ENCODE measurements around the gene SLC7A10. TPM values are rescaled to one million over a fixed set of nuclear protein-coding genes. Genes with fewer than 3 reads are reported as not detected.

The SLC7A10 gene
- total and polyA plus RNA-seq, 8 donors = 0.50 to 1.2 (median 0.96) TPM; not detected in 1

DNA sequence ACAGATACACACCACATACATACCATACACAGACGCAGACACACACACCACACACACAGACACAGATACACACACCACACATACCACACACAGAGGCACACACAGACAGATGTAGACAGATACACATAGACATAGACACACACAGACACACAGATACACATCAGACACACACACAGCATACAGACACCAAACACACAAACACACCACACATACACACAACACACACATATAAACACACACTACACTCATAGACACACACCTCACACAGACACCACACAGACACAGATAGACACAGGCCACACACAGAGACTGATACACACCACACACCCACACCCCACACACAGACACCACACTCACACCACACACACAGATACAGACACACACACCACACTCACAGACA lies 24.9 kb upstream of the SLC7A10 start:
- DNase-seq = no peak
- Histone ChIP-seq H3K27me3 (peaks cover 0 to 33% of the 10 kb centered on the region in 2 donors), H3K9me3 (peaks cover 0 to 8% of the 10 kb centered on the region in 2 donors), H3K27ac (no peak overlapping the region), H3K4me3 (no peak overlapping the region), H3K4me1 (peaks cover 0 to 23% of the 10 kb centered on the region in 2 donors), H3K36me3 (no peaks in the 10 kb centered on the region)
- TF ChIP-seq, protein P1, sequence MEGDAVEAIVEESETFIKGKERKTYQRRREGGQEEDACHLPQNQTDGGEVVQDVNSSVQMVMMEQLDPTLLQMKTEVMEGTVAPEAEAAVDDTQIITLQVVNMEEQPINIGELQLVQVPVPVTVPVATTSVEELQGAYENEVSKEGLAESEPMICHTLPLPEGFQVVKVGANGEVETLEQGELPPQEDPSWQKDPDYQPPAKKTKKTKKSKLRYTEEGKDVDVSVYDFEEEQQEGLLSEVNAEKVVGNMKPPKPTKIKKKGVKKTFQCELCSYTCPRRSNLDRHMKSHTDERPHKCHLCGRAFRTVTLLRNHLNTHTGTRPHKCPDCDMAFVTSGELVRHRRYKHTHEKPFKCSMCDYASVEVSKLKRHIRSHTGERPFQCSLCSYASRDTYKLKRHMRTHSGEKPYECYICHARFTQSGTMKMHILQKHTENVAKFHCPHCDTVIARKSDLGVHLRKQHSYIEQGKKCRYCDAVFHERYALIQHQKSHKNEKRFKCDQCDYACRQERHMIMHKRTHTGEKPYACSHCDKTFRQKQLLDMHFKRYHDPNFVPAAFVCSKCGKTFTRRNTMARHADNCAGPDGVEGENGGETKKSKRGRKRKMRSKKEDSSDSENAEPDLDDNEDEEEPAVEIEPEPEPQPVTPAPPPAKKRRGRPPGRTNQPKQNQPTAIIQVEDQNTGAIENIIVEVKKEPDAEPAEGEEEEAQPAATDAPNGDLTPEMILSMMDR (IDR thresholded peaks at IDR 0.05) = no peak
- intact Hi-C loops (cut with DNase I) = no loop called here
- no peak for ATAC-seq

DNA sequence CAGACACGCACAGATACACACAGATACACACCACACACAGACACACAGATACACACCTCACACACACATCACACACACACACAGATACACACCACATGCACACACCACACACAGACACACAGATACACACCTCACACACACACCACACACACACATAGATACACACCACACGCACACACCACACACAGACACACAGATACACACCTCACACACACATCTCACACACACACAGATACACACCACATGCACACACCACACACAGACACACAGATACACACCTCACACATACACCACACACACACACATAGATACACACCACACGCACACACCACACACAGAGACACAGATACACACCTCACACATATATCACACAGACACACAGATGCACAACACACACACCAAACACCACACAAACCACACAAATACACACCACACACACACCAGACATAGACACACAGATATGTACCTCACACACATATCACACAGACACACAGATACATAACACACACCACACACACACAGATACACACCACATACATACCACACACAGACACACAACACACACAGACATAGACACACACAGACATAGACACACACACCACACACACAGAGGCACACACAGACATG lies 24.2 kb upstream of the SLC7A10 start:
- intact Hi-C loops (cut with DNase I) = no loop called here
- peaks cover 0 to 32% of the 10 kb centered on the region in 2 donors for H3K27me3 ChIP-seq

DNA sequence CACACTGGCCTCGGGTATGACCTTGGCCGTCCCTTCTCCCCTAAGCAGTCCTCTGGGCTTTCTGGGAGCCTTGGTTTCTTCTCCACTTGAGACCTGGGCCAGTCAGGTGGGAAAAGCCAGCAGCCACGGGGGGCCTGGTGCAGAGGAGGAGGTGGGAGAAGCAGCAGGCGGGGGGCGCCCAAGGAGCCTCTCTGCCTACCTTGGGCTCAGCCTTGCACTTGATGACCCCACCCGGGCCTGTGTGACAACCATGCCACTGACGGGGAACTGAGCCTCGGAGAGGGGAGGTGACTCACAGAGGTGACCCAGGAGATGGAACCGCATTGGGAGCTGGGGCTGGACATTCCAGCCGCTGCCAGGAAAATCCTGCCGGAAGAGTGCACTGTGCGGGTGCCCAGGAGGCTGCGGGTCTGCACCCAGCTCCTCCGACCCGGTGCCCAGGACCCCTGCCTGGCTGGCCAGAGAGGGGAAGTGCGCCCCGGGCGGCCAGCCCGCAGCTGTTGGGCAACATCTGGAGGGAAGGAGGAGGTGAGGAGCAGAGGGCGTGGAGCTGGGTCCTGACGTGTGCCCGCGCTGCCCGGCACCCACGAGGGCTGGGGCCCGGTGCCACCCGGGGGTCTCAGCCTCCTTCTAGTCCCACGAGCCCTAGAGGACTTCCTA lies 23.4 kb upstream of the SLC7A10 start:
- intact Hi-C loops (cut with DNase I) = no loop called here
- peaks cover 0 to 23% of the 10 kb centered on the region in 2 donors for H3K4me1 ChIP-seq
- H3K4me3 ChIP-seq = no peak overlapping the region
- DNase-seq (peak in 2 of 4 donors; percentile 73 to 96), ATAC-seq (peak; percentile 75)
- peaks cover 0 to 12% of the 10 kb centered on the region in 2 donors for H3K9me3 ChIP-seq
- TF ChIP-seq, protein P1 (IDR thresholded peaks at IDR 0.05) = peak in 1 of 2 donors; percentile 11
- peak overlapping the region in 1 of 2 donors; percentile 58 for H3K27ac ChIP-seq
- H3K36me3 ChIP-seq = no peaks in the 10 kb centered on the region
- H3K27me3 ChIP-seq = peaks cover 0 to 24% of the 10 kb centered on the region in 2 donors

More for the DNA sequence above, 24.2 kb upstream of the SLC7A10 start:
- DNase-seq = no peak
- TF ChIP-seq, protein P1 (IDR thresholded peaks at IDR 0.05) = no peak
- Histone ChIP-seq H3K9me3 (peaks cover 0 to 12% of the 10 kb centered on the region in 2 donors), H3K4me3 (no peak overlapping the region), H3K36me3 (no peaks in the 10 kb centered on the region), H3K4me1 (peaks cover 0 to 23% of the 10 kb centered on the region in 2 donors), H3K27ac (peak overlapping the region in 1 of 2 donors; percentile 58)
- ATAC-seq = no peak

DNA sequence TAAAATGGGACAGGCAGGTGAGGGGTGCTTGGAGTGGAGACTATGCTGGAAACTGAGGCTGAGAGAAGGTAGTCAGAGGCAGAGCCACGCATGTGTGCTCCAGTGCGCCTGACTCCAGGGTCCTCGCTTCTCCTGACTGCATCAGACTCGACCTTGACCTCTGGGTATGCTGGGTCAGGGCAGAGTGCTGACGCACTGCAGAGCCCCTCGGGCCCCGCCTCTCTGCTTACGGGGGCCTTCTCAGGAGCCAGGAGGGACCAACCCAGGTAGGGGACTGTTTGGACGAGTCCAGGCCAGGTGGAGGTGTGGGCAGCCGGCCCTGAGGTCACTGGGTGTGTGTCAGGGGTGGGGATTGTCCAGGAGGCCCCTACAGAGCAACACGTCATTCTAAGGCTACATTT lies 22.9 kb upstream of the SLC7A10 start:
- H3K36me3 ChIP-seq = no peaks in the 10 kb centered on the region
- peaks cover 0 to 19% of the 10 kb centered on the region in 2 donors for H3K27me3 ChIP-seq
- DNase-seq (peak in 1 of 4 donors; percentile 45), ATAC-seq (no peak)
- H3K4me3 ChIP-seq = no peak overlapping the region
- peaks cover 0 to 23% of the 10 kb centered on the region in 2 donors for H3K4me1 ChIP-seq
- H3K9me3 ChIP-seq = peaks cover 0 to 12% of the 10 kb centered on the region in 2 donors
- TF ChIP-seq, protein P1 (IDR thresholded peaks at IDR 0.05) = no peak
- intact Hi-C loops (cut with DNase I) = no loop called here
- H3K27ac ChIP-seq = no peak overlapping the region

DNA sequence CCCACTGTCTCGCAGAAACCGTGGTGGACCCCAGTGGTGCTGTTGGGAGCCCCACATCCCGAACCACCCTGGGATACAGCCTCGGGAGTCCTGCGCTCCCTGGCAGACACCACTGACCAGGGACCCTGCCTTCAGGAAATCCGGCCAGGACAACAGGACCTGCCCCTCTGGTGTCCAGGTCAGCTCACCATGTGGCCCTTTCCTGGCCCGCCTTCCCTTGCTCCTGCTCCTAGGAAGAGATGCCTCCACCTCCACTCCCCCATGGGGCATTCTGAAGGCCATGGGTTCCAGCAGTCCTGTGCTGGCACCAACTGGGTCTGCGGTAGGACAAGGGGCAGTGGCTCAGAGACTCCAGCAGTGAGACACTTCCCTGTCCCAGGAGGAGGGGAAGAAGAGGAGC lies 22.5 kb upstream of the SLC7A10 start:
- Histone ChIP-seq H3K27ac (no peak overlapping the region), H3K4me3 (no peak overlapping the region), H3K36me3 (no peaks in the 10 kb centered on the region), H3K9me3 (peaks cover 0 to 12% of the 10 kb centered on the region in 2 donors), H3K4me1 (peaks cover 0 to 23% of the 10 kb centered on the region in 2 donors), H3K27me3 (peaks cover 0 to 19% of the 10 kb centered on the region in 2 donors)
- no peak for ATAC-seq
- intact Hi-C loops (cut with DNase I) = no loop called here
- peak in 1 of 4 donors; percentile 55 for DNase-seq
- TF ChIP-seq, protein P1 (IDR thresholded peaks at IDR 0.05) = no peak
